Measurements from ENCODE around the gene LMO1. TPM values are rescaled to one million over a fixed set of nuclear protein-coding genes. Genes with fewer than 3 reads are reported as not detected.

Gene LMO1
- polyA plus RNA-seq, 3 donors, result not detected

- 97% methylated on average over 5 of the region's 8 CpGs for WGBS (ENCODE audit: insufficient coverage)
- Histone ChIP-seq H3K27me3 (ENCODE audit: control insufficient read depth in 2 of 2, insufficient read depth in 2 of 2, low read length in 2 of 2) (no peaks in the 10 kb centered on the region), H2AFZ (ENCODE audit: insufficient read depth, low read depth, low read length, poor library complexity, severe bottlenecking) (no peak overlapping the region), H4K20me1 (ENCODE audit: insufficient read depth, low read length) (no peaks in the 10 kb centered on the region), H3K27ac (ENCODE audit: low read depth in 1 of 2, low read length in 2 of 2) (no peak overlapping the region), H3K4me2 (replicated peaks; ENCODE audit: extremely low read depth, low read length, poor library complexity, severe bottlenecking) (no peak overlapping the region), H3K9me3 (replicated peaks in 1 of 2; ENCODE audit: control insufficient read depth in 1 of 2, insufficient read depth in 1 of 2, low read length in 2 of 2) (peaks cover 10 to 13% of the 10 kb centered on the region in 2 donors), H3K79me2 (ENCODE audit: insufficient read depth, low read length) (no peaks in the 10 kb centered on the region), H3K4me3 (replicated peaks in 1 of 3; ENCODE audit: low read depth in 2 of 3, low read length in 3 of 3) (no peak overlapping the region), H3K36me3 (replicated peaks in 1 of 2; ENCODE audit: control insufficient read depth in 1 of 2, insufficient read depth in 2 of 2, low read length in 2 of 2) (no peaks in the 10 kb centered on the region), H3K9ac (ENCODE audit: insufficient read depth, low read length, poor library complexity, severe bottlenecking) (no peak overlapping the region), H3K4me1 (ENCODE audit: control insufficient read depth in 1 of 2, insufficient read depth in 2 of 2, low read length in 2 of 2) (no peaks in the 10 kb centered on the region)
- Mint-ChIP-seq H3K27me3 (ENCODE audit: low read depth in 3 of 3) (peaks cover 2 to 5% (median 5%) of the 10 kb centered on the region in 3 donors), H3K27ac (no peak overlapping the region), H3K36me3 (no peaks in the 10 kb centered on the region), H3K4me1 (no peaks in the 10 kb centered on the region), H3K4me3 (no peak overlapping the region), H3K9me3 (peaks cover 7 to 24% (median 11%) of the 10 kb centered on the region in 7 donors)
- intact Hi-C loops (cut with micrococcal nuclease), result no loop called here
- TF ChIP-seq CTCF (IDR thresholded peaks at IDR 0.05), result no peak
- no peak for DNase-seq
These were observed 43.9 kb upstream of the LMO1 start for GRCh38 chr11:8307601-8308000.

GRCh38 chr11:8301622-8302021, 37.9 kb upstream of the LMO1 start:
- no peak for DNase-seq
- H3K4me3 ChIP-seq (replicated peaks in 1 of 3; ENCODE audit: low read depth in 2 of 3, low read length in 3 of 3), result no peak overlapping the region
- Mint-ChIP-seq H3K9me3 (peaks cover 7 to 28% (median 16%) of the 10 kb centered on the region in 7 donors), H3K4me1 (no peaks in the 10 kb centered on the region), H3K36me3 (no peaks in the 10 kb centered on the region), H3K27ac (no peak overlapping the region), H3K27me3 (ENCODE audit: low read depth in 3 of 3) (peaks cover 3 to 8% (median 5%) of the 10 kb centered on the region in 3 donors), H3K4me3 (no peak overlapping the region)
- H3K79me2 ChIP-seq (ENCODE audit: insufficient read depth, low read length), result no peaks in the 10 kb centered on the region
- intact Hi-C loops (cut with micrococcal nuclease), result no loop called here
- no peak for TF ChIP-seq CTCF (IDR thresholded peaks at IDR 0.05)
- no peaks in the 10 kb centered on the region for H3K36me3 ChIP-seq (replicated peaks in 1 of 2; ENCODE audit: control insufficient read depth in 1 of 2, insufficient read depth in 2 of 2, low read length in 2 of 2)
- H3K27ac ChIP-seq (ENCODE audit: low read depth in 1 of 2, low read length in 2 of 2), result no peak overlapping the region
- peaks cover 11 to 13% of the 10 kb centered on the region in 2 donors for H3K9me3 ChIP-seq (replicated peaks in 1 of 2; ENCODE audit: control insufficient read depth in 1 of 2, insufficient read depth in 1 of 2, low read length in 2 of 2)
- no peak overlapping the region for H3K4me2 ChIP-seq (replicated peaks; ENCODE audit: extremely low read depth, low read length, poor library complexity, severe bottlenecking)
- H4K20me1 ChIP-seq (ENCODE audit: insufficient read depth, low read length), result no peaks in the 10 kb centered on the region
- no peak overlapping the region for H2AFZ ChIP-seq (ENCODE audit: insufficient read depth, low read depth, low read length, poor library complexity, severe bottlenecking)
- H3K9ac ChIP-seq (ENCODE audit: insufficient read depth, low read length, poor library complexity, severe bottlenecking), result no peak overlapping the region
- H3K4me1 ChIP-seq (ENCODE audit: control insufficient read depth in 1 of 2, insufficient read depth in 2 of 2, low read length in 2 of 2), result no peaks in the 10 kb centered on the region
- WGBS (ENCODE audit: insufficient coverage), result 100% methylated on average over 1 of the region's 2 CpGs
- no peaks in the 10 kb centered on the region for H3K27me3 ChIP-seq (ENCODE audit: control insufficient read depth in 2 of 2, insufficient read depth in 2 of 2, low read length in 2 of 2)

All from CD14-positive monocyte (primary cell).